Stimulated activated CD8-positive, alpha-beta memory T cell treated with anti-CD3 and anti-CD28 coated beads, Interleukin-15, amount 100 ng/mL, for 24 hours (primary cell): Measurements from ENCODE around the gene CERT1.

ENCODE experiments used
- DNase-seq: peaks from one replicate; pipeline ENCODE4 v3.0.0-alpha.2; 2020; ENCODE audit warnings: low read depth

CERT1 gene

GRCh38 chr5:75471193-75471592 is 40.2 kb downstream of the CERT1 start:
- DNase-seq: no peak

DNA sequence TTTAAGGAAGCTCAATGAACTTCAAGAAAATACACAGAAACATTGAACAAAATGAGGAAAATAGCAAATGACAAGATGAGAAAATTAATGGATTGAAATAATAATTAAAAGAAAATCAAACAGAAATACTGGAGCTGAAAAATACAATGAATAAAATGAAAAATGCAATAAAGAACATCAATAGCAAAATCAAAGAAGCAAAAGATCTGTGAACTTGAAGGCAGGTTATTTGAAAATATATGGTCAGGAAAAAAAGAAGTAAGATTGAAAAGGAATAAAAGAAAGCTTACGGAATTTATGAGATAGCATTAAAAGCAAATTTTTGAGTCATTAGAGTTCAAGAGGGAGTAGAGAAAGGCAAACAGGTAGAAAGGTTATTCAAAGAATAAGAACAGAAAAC is 42.4 kb downstream of the CERT1 start:
- DNase-seq: no peak

DNA sequence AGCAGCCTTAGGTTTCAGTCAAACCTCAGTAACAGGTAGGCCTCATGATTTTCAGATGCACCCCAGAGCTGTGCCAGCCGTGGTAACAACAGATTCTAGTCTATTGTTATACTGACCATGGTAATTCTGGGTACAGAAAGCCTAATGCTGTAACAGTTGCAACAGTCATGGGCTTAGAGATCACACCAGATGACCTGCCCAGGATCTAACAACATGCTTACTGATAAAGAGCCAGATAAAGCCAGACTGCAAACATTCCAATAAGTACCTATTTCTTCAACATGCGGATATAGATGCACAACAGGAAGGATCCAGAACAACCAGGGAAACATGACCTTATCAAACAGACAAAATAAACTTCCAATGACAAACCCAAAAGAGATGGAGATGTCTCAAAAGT is 42.8 kb downstream of the CERT1 start:
- no peak for DNase-seq

GRCh38 chr5:75466006-75466716 is 45.3 kb downstream of the CERT1 start:
- DNase-seq: no peak

DNA sequence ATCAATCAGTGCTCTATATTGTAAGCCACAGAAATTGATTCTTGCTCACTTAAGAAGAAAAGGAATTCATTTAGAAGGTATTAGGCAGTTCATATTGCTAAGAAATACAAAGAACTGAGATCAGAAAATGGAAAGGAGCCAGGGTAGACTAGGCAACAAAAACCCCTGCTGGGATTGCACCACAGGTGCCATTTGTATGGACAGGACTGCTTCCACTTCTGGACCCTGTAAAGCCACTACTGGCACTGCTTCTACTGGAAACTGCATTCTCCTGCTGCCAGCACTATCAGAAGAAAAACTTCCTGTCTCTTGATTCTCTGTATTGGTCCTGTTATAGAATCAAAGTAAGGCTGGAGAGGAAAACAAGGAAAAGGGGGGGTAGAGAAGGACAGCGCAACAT is 45.9 kb downstream of the CERT1 start:
- DNase-seq: no peak

- DNase-seq: no peak
Observed at GRCh38 chr5:75463726-75464125, 47.7 kb downstream of the CERT1 start.

GRCh38 chr5:75461679-75462078 is 49.8 kb downstream of the CERT1 start:
- DNase-seq: no peak

DNA sequence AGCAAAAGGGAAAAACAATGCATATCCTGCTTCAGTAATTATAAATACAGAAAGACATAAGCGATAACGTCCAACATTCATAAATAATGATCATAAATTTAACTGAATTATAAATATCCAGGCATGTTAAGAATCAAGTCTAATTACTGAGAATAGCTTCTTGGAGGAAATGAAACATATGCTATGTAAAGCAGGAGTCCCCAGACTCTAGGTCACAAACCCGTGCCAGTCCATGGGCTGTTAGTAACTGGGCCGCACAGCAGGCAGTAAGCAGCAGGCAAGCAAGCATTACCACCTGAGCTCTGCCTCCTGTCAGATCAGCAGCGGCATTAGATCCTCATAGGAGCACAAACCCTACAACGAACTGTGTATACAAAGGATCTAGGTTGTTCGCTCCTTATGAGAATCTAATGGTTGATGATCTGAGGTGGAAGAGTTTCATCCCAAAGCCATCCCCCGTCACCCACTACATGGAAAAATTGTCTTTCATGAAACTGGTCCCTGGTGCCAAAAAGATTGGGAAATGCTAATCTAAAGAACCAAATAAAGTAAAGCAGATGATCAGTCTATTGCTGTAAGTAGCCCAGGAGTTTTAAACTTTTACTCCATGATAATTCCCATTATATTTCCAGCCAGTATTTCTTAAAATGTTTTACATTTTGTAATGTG is 50.4 kb downstream of the CERT1 start:
- DNase-seq: no peak

GRCh38 chr5:75460532-75460931 is 50.9 kb downstream of the CERT1 start:
- no peak for DNase-seq

GRCh38 chr5:75457691-75458090 is 53.7 kb downstream of the CERT1 start:
- DNase-seq: no peak

DNA sequence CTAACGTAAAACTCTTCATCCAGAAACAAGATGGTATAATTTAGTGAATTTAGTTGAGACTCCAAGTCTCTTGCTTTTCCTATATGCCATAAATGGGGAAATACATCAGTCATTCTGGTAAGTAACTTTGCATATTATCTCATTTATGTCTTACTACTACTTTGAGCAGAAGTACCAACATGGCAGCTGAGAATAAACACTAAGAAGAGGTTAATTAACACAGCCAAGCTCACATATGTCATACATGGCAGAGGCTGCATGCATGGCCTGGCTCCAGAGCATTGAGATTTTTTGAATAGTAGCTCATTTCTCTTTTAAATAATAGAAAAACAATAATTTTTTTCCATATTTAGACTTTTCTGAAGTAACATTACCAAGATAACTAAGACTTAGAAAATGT is 54.3 kb downstream of the CERT1 start:
- DNase-seq: no peak

DNA sequence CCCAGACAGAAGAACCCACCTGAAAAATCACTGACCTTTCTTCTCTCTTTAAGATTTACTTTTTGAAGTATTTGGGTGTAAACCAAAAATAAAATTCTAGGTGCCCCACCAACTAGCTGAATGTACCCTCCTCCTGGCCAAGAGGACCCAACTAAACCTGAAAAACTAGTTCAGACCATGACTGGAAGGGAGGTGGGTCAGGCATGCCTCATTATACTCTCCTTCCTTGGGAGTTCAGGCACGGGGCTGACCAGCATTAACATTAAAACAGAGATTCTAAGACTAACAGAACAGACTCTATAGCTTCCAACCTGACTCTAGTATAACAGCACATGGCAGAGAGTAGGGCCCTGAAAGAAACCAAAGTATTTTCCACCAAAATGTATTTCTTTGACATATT is 61.4 kb downstream of the CERT1 start:
- no peak for DNase-seq

GRCh38 chr5:75446068-75446467 is 65.4 kb downstream of the CERT1 start:
- DNase-seq: no peak

DNA sequence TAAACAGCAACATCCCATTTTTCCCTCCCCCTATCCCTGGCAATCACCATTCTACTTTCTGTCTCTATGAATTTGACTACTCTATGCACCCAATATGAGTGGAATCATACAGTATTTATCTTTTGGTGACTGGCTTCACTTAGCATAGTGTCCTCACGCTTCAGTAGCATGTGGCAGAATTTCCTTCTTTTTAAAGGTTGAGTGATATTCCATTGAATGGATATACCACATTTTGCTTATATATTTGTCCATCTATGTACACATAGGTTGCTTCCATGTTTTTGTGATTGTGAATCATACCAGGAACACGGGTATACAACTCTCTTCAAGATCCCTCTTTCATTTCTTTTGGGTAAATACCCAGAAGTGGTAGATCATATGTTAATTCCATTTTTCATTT is 69.9 kb downstream of the CERT1 start:
- DNase-seq: no peak

DNA sequence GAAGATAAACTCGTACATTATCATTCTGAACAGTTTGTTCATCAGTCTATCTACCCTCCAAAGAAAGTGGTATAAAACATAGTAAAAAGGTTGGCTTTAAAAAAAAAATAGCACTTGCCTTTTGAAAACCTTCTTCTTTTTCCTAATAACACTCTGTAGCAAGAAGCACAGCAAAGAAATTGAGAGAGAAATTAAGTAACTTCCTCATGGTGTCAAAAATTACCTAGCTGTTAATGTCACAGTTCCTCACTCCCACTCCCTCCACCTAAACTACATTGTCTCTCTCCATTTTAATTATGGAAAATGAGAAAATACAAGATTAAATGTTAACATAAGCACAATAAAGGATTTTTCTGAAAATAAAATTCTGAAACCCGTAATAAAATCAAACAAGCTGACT is 72.2 kb downstream of the CERT1 start:
- DNase-seq: no peak

DNA sequence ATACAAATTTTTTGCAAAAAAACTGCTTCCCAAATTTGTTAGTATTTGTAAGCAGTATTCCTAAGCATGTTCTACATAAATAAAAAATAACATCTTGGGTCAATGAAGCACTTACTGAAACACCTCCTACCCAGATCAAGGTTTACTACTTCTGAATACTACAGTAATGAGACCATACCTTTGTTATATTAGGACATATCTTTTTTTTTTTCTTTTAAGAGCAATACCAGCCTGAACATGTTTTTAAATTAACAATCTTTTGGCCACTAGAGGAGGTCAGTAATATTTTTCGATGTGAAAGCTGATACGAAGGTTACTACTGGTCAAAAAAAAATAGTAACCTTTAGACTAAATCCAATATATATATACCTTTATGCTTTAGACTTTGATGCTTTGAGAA is 72.7 kb downstream of the CERT1 start:
- no peak for DNase-seq

- DNase-seq: no peak
Observed at GRCh38 chr5:75435096-75435495, 76.3 kb downstream of the CERT1 start.

- DNase-seq: no peak
Observed at GRCh38 chr5:75433814-75434506, 77.5 kb downstream of the CERT1 start.

GRCh38 chr5:75414241-75414640 is 97.2 kb downstream of the CERT1 start:
- DNase-seq: no peak

DNA sequence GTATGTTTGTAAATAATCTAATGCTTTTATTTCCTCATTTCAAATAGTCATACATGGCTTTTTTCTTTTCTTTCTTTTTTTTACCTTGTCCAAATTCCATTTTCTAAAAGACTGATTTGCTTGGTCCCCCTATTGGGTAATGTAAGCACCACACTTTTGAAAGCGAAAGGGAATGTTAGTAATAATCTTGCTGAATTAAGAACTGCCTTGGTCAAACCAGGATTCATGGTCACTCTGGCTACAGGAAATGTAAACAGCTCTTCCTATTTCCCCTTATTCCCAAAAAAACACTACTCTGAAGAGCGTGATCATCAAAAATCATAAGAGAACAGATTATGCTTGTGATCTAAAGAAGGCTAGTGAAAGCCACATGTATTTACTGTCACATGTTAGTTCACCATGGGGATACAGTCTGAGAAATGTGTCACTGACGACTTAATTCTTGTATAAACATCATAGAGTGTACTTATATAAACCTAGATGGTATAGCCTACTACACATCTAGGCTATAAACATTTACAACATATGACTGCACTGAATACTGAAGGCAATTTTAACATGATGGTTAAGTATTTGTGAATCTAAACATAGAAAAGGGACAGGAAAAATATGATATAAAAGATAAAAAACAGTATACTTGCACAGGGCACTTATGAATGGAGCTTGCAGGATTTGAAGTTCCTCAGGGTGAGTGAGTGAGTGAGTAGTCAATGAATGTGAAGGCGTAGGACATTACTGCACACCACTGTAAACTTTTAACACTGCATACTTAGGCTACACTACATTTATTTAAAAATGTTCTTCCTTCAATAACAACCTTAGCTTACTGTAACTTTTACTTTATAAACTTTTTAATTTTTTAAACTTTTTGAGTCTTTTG is 99.1 kb downstream of the CERT1 start:
- DNase-seq: no peak

- no peak for DNase-seq
Observed at GRCh38 chr5:75405296-75405695, 106.1 kb downstream of the CERT1 start.

- no peak for DNase-seq
Observed at GRCh38 chr5:75395277-75395676, 116.2 kb downstream of the CERT1 start.
